IMR-90 (cell line): ENCODE data around the gene FAM83E. TPM values are rescaled to one million over a fixed set of nuclear protein-coding genes. Genes with fewer than 3 reads are reported as not detected.

Experiments
- ATAC-seq: fragments of 200-7000 bp; cut with Tn5 transposase; 2 replicates; pipeline ENCODE4 v1.9.1; 2020; ENCODE audit warnings: low read depth, mild to moderate bottlenecking, moderate library complexity
- BruUV-seq: library from RNA; stranded (reverse); fragments of 400-500 nt; replicated peaks from 2 replicates; lab custom pipeline; 2021; lab: Mats Ljungman, UMichigan
- CTCF ChIA-PET: fragments of 300-600 bp; formaldehyde crosslinking; extraction: SDS; loops from one replicate; lab custom pipeline; 2021; ENCODE audit warnings: antibody characterized with exemption; lab: Yijun Ruan, JAX
- POLR2A ChIA-PET: fragments of 300-600 bp; sonication (Branson Sonifier 250); formaldehyde crosslinking; loops from one replicate; lab custom pipeline; 2022; ENCODE audit warnings: antibody characterized with exemption; ENCODE audit not compliant: unreplicated experiment; lab: Charles Lee
- DNase-seq: peaks from one replicate; pipeline ENCODE4 v3.0.0; 2013
- H2AFZ ChIP-seq: replicated peaks from 2 replicates; pipeline ENCODE3; 2013; ENCODE audit warnings: low read length, mild to moderate bottlenecking; ENCODE audit not compliant: poor library complexity
- H2AK5ac ChIP-seq: 2 replicates; pipeline ENCODE4 v1.6.1; 2013; ENCODE audit warnings: low read depth, low read length, inconsistent platforms
- H2AK9ac ChIP-seq: replicated peaks from 2 replicates; pipeline ENCODE3; 2013; ENCODE audit warnings: mild to moderate bottlenecking, low read depth, low read length, moderate library complexity; ENCODE audit not compliant: poor library complexity
- H2BK120ac ChIP-seq: 2 replicates; pipeline ENCODE4 v1.6.1; 2013; ENCODE audit warnings: low read depth, low read length, inconsistent platforms
- H2BK15ac ChIP-seq: 3 replicates; pipeline ENCODE4 v1.6.1; 2013; ENCODE audit warnings: low read depth, low read length, inconsistent platforms
- H2BK20ac ChIP-seq: 2 replicates; pipeline ENCODE4 v1.6.1; 2013; ENCODE audit warnings: low read depth, mild to moderate bottlenecking, inconsistent platforms, low read length, moderate library complexity
- H2BK5ac ChIP-seq: 2 replicates; pipeline ENCODE4 v1.6.1; 2013; ENCODE audit warnings: mild to moderate bottlenecking, low read depth, low read length, inconsistent platforms; ENCODE audit not compliant: poor library complexity, severe bottlenecking
- H3K14ac ChIP-seq: replicated peaks from 2 replicates; pipeline ENCODE4 v1.6.1; 2013; ENCODE audit warnings: low read depth, low read length, inconsistent platforms
- H3K18ac ChIP-seq: 2 replicates; pipeline ENCODE4 v1.6.1; 2013; ENCODE audit warnings: low read depth, low read length, control low read depth
- H3K23ac ChIP-seq: 2 replicates; pipeline ENCODE4 v1.6.1; 2013; ENCODE audit warnings: low read depth, low read length, inconsistent platforms
- H3K27ac ChIP-seq: 2 replicates; pipeline ENCODE4 v1.5.1; 2013; ENCODE audit warnings: mild to moderate bottlenecking, control low read depth, low read length; ENCODE audit not compliant: insufficient read depth
- H3K27me3 ChIP-seq: 2 replicates; pipeline ENCODE4 v1.6.1; 2013; ENCODE audit warnings: low read length; ENCODE audit not compliant: control insufficient read depth, insufficient read depth
- H3K36me3 ChIP-seq: 2 replicates; pipeline ENCODE4 v1.6.1; 2013; ENCODE audit warnings: low read length, mixed read lengths; ENCODE audit not compliant: control insufficient read depth, insufficient read depth
- H3K4ac ChIP-seq: 2 replicates; pipeline ENCODE4 v1.6.1; 2013; ENCODE audit warnings: low read depth, low read length, inconsistent platforms
- H3K4me1 ChIP-seq: 2 replicates; pipeline ENCODE4 v1.6.1; 2013; ENCODE audit warnings: low read length, mixed read lengths; ENCODE audit not compliant: control insufficient read depth, insufficient read depth
- H3K4me2 ChIP-seq: 2 replicates; pipeline ENCODE4 v1.6.1; 2013; ENCODE audit warnings: low read depth, mild to moderate bottlenecking, control low read depth, low read length, moderate library complexity
- H3K4me3 ChIP-seq: 2 replicates; pipeline ENCODE4 v1.5.1; 2013; ENCODE audit warnings: low read depth, mild to moderate bottlenecking, control low read depth, low read length, moderate library complexity; ENCODE audit not compliant: insufficient read depth
- H3K56ac ChIP-seq: 2 replicates; pipeline ENCODE4 v1.6.1; 2013; ENCODE audit warnings: low read length, inconsistent platforms; ENCODE audit not compliant: insufficient read depth; ENCODE audit errors: extremely low read depth
- H3K79me1 ChIP-seq, 2 experiments: 2 replicates each; pipeline ENCODE4 v1.6.1; 2013; ENCODE audit warnings: low read length in 2 of 2, inconsistent platforms in 1 of 2, low read depth in 1 of 2
- H3K9ac ChIP-seq: 2 replicates; pipeline ENCODE4 v1.6.1; 2013; ENCODE audit warnings: low read depth, low read length, control low read depth
- H3K9me1 ChIP-seq: 2 replicates; pipeline ENCODE4 v1.6.1; 2013; ENCODE audit warnings: low read length, inconsistent platforms; ENCODE audit not compliant: insufficient read depth
- H3K9me3 ChIP-seq: 2 replicates; pipeline ENCODE4 v1.6.1; 2013; ENCODE audit warnings: low read length; ENCODE audit not compliant: control insufficient read depth, insufficient read depth
- H4K20me1 ChIP-seq: 2 replicates; pipeline ENCODE4 v1.6.1; 2013; ENCODE audit warnings: low read length, inconsistent platforms; ENCODE audit not compliant: insufficient read depth
- H4K5ac ChIP-seq: 2 replicates; pipeline ENCODE4 v1.6.1; 2013; ENCODE audit warnings: mild to moderate bottlenecking, low read depth, low read length, control low read depth
- H4K8ac ChIP-seq, 2 experiments: 2 replicates each; pipeline ENCODE4 v1.6.1; 2013; ENCODE audit warnings: low read depth in 2 of 2, low read length in 2 of 2, control low read depth in 1 of 2, inconsistent platforms in 1 of 2
- H4K91ac ChIP-seq: 2 replicates; pipeline ENCODE4 v1.6.1; 2013; ENCODE audit warnings: low read depth, low read length, inconsistent platforms; ENCODE audit not compliant: insufficient read depth
- CTCF ChIP-seq: conservative IDR thresholded peaks from 2 replicates; pipeline ENCODE4 v1.5.1; 2012; ENCODE audit warnings: mild to moderate bottlenecking, low read depth, low read length, improper control_type of control experiment
- ELK1 ChIP-seq: fragments of 150-350 bp; IDR thresholded peaks from 2 replicates; pipeline ENCODE4 v1.6.1; 2016; ENCODE audit warnings: low read depth, mild to moderate bottlenecking, low read length, moderate library complexity, borderline replicate concordance
- RFX5 ChIP-seq: IDR thresholded peaks from 2 replicates; pipeline ENCODE4 v1.8.0; 2012; ENCODE audit warnings: low read depth, mild to moderate bottlenecking, low read length, moderate library complexity
- WGBS, 2 experiments: methylation state at CpG; one replicate each; pipeline versions ENCODE4 v1.1.5 to v1.1.7; 2013; ENCODE audit warnings: missing lambda C conversion rate in 2 of 2; ENCODE audit not compliant: insufficient read length in 1 of 2; ENCODE audit errors: extremely low coverage in 2 of 2; 5-methylcytosine and 5-hydroxymethylcytosine counted together
- dilution Hi-C: fragments of 300-500 bp; cut with HindIII; formaldehyde crosslinking; loops from one replicate; pipeline ENCODE4 v1.14.3; 2018; ENCODE audit warnings: low sequenced_read_pairs; ENCODE audit not compliant: unreplicated experiment
- in situ Hi-C: fragments of 300-500 bp; cut with MboI; formaldehyde crosslinking; loops from 3 replicates; pipeline ENCODE4 v1.14.3; 2019; ENCODE audit warnings: low sequenced_read_pairs, inconsistent platforms, mixed read lengths
- intact Hi-C: fragments of 100-400 bp; cut with micrococcal nuclease; formaldehyde crosslinking; loops from 2 replicates; pipeline ENCODE4 v1.10.0; 2022
- polyA plus RNA-seq, 3 experiments: library from polyadenylated mRNA; depleted of rRNA; stranded (reverse); fragments of >200 nt; gene quantifications; 2 replicates each; pipeline ENCODE4 v1.2.3, GENCODE V29; 2012; ENCODE audit warnings: low replicate concordance in 1 of 3
- total RNA-seq: library from RNA; depleted of rRNA; stranded (reverse); fragments of >200 nt; gene quantifications from 2 replicates; pipeline ENCODE4 v1.2.3, GENCODE V29; 2012

The FAM83E gene
- total and polyA plus RNA-seq, 2 of the 4 experiments (the other 2 are of a cell fraction), result 0.05 to 0.36 TPM

GRCh38 chr19:48660852-48661710 lies 46.2 kb upstream of the FAM83E start (continued):
- no peak for TF ChIP-seq ELK1

DNA sequence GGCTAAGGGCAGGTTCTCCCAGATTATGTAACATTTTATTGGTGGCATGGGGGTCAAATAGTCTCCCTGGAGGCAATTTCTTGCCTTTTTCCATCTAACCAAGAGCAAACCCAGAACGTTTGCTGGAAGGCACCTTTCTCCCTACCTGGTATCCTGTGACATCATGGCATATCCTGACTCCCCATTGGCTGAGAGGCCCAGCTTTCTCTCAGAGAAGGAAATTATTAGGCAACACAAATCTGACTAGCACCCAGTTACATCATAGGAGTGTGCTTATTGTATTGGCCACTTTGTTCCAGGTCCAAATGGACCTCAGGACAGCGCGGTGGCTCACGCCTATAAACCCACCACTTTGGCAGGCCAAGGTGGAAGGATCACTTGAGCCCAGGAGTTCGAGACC lies 44.9 kb upstream of the FAM83E start:
- Histone ChIP-seq H2AK9ac (no peak overlapping the region), H3K4ac (no peak overlapping the region), H3K4me3 (no peak overlapping the region), H3K9ac (no peak overlapping the region), H3K79me1 (no peaks in the 10 kb centered on the region), H4K8ac (no peak overlapping the region), H3K36me3 (no peaks in the 10 kb centered on the region), H3K56ac (no peak overlapping the region), H2BK15ac (no peak overlapping the region), H3K9me1 (peaks cover 3% of the 10 kb centered on the region; the same call in 1 of the 2 replicates), H4K91ac (no peak overlapping the region), H2BK120ac (no peak overlapping the region), H2AFZ (no peak overlapping the region), H3K27me3 (no peaks in the 10 kb centered on the region), H3K23ac (no peak overlapping the region), H3K4me1 (peaks cover 3% of the 10 kb centered on the region), H3K4me2 (no peak overlapping the region), H3K9me3 (no peaks in the 10 kb centered on the region), H2AK5ac (peak overlapping the region; percentile 34; the same call in 1 of the 2 replicates), H2BK20ac (no peak overlapping the region), H2BK5ac (no peak overlapping the region), H3K18ac (no peak overlapping the region), H3K14ac (no peak overlapping the region), H4K5ac (no peak overlapping the region), H3K27ac (no peak overlapping the region), H4K20me1 (no peaks in the 10 kb centered on the region)
- dilution Hi-C loops (no loop called here), intact Hi-C loops (no loop called here), in situ Hi-C loops (no loop called here)
- DNase-seq (no peak), ATAC-seq (no peak)
- ChIA-PET POLR2A (no interaction called here), CTCF (no interaction called here)
- 91% methylated on average over 4 of the region's 5 CpGs; no CpG with 5 or more reads in 1 of the 2 experiments for WGBS, 2 experiments
- TF ChIP-seq CTCF, result no peak
- TF ChIP-seq RFX5, result peak; percentile 84
- no TSS peak for BruUV-seq
